Stimulated activated CD4-positive, alpha-beta T cell treated with anti-CD3 and anti-CD28 coated beads, Interleukin-12 subunit alpha, Interleukin-12 subunit beta, amount 100 ng/mL, for 4 hours (primary cell): ENCODE measurements around the gene TM9SF3.
"Not testable (repeated sequence)": the region's sequence is repeated elsewhere in the genome, so short reads cannot be mapped to it uniquely, and the experiment has no call there.

ENCODE experiments used
- DNase-seq: peaks from one replicate; pipeline ENCODE4 v3.0.0-alpha.2; 2020

TM9SF3 gene

DNA sequence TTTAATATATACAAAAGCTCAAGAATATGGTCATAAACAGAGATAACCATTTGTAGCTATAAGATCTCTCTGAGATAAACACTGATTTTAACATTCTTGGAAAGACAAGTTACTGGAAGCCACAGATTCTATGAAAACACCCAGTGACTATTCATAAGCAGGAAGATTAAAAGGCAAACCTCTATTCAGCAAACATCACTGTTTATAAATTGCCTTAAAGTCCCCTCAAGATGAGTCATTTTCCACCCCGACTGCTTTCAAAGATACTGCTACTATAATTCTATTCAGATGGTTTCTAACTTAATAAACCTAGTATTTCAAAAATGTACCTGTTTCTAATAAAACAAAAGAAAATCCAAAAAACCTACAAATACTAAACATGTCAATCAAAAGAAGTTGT lies 21.0 kb downstream of the TM9SF3 start:
- DNase-seq = no peak

DNA sequence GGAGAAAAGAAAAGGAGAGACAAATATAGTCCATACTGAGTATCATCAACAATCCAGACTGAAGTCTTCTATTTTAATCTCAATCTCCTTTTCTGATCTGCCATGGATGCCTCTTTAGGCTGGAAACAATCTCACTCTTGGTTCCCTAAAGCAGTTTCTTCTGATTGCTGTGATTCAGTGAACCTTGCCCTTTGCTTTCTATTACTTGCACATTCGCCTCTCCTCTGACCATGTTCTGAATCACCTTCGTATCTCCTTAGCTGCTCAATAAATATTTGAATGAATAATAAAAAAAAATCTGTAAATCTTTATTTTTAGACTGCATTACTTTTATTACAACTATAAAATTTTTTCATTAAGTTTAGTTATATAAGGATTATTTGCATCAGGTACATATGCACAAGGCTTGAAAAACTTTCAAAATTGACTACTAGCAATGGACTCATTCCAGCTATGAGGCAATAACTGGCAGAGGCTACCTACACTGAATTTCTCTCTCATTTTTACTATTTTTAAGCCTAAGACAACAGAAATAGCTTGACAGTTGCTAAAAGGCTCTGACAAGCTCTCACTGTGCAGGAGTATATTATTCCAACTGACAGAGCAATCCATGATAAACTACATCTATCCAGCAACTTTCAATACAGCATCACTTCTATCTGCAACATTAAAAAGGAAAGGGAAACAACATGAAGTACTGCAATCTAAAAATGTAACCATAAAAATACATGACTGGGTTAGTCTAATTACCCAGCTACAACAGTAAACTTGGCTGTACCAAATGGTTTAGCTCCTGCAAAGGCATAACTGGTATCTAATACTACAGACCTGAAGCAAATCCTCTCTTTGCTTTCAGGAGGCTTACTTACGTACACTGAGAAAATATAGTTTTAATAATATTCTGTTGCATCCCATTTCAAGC lies 25.6 kb downstream of the TM9SF3 start:
- DNase-seq = no peak

DNA sequence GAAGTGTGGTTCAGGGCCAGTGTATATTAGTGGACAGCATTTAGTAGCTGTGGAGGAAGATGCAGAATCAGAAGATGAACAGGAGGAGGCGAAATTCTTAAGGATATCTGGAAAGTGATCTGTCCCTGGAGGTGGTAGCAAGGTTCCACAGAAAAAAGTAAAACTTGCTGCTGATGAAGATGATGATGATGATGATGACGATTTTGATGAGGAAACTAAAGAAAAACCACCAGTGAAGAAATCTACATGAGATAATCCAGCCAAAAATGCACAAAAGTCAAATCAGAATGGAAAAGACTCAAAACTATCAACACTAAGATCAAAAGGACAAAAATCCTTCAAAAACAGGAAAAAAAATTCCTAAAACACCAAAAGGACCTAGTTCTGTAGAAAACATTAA lies 26.3 kb downstream of the TM9SF3 start:
- no peak for DNase-seq

DNA sequence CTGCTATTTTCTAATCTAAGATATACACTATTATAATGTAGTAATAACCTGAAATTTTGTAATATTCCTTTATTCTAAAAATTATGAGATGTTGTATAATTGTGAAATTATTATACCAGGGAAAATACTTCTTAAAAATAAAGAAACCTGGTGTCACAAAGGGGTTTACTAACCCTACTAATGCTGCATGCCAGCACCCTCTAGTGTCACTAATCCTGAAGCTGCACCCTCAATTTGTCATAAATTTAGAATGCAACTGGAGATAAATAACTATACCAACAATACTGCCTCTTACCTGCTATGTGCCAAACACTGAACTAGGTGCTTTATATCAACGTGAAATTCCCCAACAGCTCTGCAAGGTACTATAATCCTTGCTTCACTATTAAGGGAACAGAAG lies 30.8 kb downstream of the TM9SF3 start:
- no peak for DNase-seq

DNA sequence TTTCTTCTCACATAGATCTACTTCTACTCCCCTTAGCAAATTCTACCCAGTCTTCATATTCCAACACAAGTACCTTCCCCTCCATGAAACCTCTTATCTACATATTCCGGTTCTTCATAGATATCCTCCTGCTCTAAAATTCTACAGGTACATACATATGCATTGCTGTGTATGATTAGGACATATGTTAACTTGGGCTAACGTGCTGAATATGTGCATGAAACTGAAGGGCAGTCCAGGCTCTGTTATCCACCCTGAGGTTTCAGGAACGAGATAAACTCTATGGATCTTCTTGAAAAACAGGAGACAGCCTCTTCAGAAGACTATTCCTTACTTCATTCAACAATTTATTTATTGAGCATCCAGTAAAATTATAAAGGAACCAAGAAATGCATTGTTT lies 31.5 kb downstream of the TM9SF3 start:
- no peak for DNase-seq

DNA sequence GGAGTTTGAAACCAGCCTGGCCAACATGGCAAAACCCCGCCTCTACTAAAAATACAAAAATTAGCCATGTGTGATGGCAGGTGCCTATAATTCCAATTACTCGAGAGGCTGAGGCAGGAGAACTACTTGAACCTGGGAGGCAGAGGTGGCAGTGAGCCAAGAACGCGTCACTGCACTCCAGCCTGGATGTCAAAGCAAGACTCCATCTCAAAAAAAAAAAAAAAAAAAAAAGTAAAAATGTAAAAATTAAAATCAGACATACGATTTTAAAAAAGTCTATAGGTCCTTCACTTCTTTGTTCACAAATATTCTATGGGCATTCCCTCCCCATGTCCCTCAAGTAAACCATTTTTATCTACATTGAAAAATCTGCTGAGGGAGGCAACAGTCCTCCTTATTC lies 38.2 kb downstream of the TM9SF3 start:
- no peak for DNase-seq

DNA sequence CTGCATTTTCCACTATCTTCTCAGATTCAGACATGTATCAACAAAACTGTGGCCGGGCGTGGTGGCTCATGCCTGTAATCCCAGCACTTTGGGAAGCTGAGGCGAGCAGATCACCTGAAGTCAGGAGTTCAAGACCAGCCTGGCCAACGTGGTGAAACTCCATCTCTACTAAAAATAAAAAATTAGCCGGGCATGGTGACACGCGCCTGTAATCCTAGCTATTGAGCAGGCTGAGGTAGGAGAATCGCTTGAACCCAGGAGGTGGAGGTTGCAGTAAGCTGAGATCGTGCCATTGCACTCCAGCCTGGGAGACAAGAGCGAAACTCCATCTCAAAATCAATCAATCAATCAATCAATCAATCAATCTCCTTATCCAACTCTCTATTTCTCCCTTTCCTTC lies 41.3 kb downstream of the TM9SF3 start:
- not testable (repeated sequence) for DNase-seq

DNA sequence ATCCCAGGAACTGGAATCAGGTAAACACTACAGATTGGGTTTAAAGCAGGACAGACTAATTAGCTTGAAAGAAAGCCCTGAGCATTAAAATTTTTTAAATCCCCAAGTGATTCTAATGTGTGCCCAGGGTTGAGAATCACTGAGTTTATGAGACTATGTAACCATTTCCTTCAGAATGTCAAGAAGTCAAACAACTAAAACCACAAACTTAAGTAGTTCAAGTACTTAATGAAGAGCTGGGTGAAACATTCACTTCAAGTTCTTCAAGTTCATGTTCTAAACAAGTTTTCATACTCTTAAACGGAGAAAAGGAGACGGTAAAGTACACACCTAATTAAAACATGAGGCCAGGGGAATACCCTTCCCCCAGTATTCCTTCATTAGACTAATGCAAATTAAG lies 44.9 kb downstream of the TM9SF3 start:
- DNase-seq = no peak

DNA sequence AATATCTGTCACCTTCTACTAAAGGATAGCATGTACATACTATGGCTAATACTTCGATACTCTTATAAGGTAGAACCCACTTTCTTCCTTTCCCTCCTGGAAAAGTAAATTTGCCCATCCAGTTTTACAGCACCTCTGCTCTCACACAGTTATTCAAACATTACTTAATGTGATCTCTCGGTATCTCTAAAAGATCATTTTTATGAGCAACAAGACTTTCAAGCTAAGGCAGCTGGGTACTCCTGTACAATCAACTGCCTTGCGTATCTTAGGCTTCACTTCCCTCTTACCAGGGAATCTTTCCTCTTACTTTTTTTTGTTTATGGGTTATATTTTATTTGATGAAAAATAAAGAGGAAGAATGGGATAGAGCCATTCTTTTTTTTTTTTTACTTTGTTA lies 46.6 kb downstream of the TM9SF3 start:
- no peak for DNase-seq

DNA sequence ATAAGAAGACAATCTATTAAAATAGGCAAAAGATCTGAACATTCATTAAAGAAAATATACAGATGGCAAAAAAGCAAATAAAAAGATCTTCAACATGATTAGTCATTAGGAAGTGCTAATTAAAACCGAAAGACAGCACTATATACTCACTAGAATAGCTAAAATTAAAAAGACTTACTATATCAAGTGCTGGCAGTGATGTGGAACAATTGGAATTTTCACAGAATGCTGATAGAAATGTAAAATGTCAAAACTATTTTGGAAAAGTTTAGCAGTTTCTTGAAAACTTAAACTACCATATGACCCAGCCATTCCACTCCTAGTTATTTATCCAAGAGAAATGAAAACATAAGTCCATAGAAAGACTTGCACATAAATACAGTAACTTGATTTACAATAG lies 48.1 kb downstream of the TM9SF3 start:
- DNase-seq = no peak

DNA sequence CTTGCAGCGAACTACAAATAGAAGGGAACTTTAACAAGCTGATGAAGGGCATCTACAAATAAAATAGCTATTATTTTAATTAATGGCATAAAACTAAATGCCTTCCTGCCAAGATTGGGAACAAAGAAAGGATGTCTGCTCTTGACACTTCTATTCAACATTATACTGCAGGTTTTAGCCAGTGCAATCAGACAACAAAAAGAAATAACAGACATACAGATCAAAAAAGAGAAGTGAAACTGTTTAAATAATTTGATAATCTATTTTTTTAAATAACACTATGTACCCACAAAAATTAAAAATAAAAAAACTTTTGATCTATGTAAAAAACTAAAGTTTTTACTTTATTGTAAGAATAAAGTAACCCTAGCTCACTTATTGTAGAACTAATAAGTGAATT lies 50.7 kb downstream of the TM9SF3 start:
- no peak for DNase-seq

DNA sequence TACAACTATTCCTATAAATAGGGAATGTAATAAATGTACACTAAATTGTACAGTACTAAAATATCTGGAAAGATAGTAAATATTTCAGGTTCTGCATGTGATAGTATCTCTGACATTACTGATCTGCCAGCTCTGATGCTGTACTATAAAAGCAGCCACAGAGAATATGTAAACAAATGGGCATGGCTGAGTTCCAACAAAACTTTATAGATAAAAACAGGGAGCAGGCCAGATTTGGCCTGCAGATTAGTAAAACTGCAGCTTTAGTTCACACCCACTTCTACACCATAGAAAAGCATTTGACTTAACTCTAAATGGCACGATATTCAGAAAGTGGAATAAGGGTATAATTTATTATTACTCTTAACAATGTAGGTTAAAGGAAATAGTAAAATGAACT lies 54.3 kb downstream of the TM9SF3 start:
- DNase-seq = no peak

DNA sequence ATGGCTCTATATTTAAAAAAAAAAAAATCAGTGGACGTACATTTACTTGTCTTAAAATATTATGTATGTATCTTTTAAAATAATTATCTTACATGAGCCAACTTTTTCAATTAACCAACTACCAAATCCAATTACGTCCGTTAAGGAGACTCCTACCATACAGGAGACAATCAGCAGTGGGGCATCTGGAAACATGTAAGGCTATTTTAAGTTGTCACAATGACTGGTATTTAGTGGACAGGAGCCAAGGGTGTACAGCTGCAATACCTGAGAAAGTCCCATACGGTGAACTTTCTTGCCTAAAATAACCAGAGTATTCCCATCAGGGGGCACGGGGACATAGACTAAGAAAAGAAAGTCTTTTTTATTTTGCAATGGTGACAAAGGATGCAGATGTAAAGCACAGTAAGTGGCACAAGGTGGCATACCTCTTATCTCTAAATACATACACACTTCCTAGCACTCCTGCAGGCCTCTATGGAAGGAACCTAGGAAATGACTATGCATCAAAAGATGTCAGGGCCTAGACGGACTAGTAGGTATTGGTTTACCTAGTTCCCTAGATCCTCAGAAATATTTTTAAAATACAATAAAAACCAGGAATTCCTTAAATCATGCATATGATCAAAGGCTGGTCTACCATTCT lies 57.1 kb downstream of the TM9SF3 start:
- DNase-seq = no peak

DNA sequence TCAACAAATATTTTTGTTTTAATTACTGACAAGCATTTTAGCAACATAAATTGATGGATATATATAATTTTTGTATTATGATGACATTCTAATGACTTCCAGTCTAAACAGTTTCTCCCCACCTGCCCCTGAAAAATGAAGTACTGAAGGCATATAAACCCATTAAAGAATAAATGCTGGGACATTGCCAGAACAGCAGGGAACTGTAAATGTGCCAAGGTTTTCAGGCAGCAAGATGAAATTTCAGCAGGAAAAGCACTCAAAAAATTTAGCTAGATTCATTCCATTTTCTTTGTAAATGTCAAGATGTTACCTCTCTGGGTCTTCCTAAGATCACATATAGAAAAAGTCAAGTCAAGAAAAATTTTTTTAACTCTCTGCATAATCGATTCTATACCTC lies 62.1 kb downstream of the TM9SF3 start:
- DNase-seq = no peak

DNA sequence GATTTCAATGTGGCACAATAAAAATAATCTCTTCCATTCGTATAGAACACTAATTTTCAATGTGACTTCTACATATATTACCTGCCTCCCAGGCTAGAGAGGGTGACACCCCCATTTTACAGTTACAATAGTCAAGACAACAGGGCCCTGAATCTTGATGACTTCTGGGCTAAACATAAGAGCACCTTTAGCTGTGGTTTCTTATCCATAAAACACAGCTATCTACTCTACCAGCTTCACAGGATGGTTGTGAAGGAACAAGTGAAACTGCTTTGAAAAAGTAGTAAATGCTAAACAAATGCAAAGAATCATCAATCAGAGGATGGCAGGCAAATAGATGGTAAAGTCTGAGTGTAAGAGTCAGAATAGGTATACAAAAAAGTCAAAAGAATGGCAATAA lies 69.5 kb downstream of the TM9SF3 start:
- no peak for DNase-seq

DNA sequence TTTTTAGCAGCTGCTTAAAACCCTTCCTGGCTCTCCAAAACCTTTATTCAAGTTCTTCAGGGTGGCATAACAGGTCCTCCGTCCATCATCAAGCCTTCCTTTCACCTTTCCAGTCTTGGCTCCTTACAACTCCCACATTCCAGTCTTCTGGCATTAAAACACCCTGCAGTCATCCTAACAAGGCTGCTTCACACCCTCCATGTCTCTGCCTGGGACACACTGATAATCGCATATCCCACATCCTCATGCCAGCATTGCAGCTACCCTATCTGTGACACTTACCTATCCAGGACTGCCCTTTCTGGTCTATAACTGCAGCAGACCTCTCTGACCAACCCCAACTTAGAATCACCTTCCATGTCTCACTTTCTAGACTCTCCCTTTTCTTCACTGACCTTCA lies 70.5 kb downstream of the TM9SF3 start:
- no peak for DNase-seq

DNA sequence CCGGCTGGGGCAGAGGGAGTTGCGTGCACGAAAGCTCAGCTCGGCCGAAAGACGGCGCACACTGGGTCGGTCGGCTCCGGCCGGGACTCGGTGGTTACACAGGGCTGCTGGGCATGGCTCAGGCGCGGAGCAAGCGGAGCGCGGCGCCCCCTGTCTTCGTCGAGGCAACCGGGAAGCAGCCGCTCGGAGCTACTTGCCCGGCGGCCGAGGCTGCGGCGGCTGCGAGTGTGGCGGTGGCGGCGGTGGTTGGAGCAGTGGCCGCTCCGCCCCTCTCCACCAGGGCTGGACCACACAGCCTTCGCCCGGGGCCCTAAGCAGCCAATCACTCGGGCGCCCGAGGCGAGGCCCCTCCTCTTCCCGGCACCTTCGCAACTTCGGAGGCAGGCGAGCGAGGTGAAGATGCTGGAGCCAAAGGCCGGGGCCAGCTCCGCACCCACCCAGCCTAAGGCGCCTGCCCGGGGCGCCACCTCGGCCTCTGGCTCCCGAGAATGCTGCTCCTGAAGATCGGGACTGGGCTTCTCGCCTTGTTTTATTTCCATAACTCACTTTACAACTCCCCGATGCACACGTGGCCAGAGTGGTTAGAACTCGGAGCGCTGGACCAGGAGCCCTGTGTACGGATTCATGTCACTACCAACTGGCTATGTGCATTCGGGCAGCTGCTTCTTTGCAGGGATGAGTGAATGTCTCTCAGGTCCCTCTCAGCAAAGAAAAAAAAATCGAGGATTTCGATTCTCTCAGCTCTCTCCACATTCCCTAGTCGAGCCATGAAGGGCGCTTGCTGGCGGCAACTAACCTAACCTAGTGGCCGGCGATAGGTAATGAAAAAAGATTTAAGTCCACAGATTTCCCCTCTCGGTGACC lies 72.9 kb downstream of the TM9SF3 start, which contains the start of gene TLL2:
TLL2 (minus strand) TSS at position 229 of the 864 bp plus-strand sequence. CDS start 241 bp downstream, outside the sequence.
- DNase-seq = peak; percentile 45

DNA sequence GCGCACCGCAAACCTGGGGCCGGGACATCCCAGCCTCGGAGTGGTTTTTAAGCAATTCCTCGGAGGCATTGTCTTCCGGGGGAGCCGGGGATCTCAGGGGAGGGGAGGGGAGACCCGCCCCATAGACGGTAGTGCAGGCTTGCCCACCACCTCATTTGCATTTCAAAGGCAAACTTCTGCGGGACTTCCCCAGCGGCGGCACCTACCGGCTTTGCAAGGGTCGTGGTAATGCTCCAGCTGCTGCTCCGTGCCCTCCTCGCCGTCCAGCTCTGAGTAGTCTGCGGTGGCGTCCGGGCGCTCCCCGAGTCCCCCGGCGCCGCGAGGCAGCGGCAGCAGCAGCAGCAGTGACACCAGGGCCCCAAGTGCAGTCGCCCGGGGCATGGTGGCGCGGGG lies 73.5 kb downstream of the TM9SF3 start:
- DNase-seq = peak; percentile 18

DNA sequence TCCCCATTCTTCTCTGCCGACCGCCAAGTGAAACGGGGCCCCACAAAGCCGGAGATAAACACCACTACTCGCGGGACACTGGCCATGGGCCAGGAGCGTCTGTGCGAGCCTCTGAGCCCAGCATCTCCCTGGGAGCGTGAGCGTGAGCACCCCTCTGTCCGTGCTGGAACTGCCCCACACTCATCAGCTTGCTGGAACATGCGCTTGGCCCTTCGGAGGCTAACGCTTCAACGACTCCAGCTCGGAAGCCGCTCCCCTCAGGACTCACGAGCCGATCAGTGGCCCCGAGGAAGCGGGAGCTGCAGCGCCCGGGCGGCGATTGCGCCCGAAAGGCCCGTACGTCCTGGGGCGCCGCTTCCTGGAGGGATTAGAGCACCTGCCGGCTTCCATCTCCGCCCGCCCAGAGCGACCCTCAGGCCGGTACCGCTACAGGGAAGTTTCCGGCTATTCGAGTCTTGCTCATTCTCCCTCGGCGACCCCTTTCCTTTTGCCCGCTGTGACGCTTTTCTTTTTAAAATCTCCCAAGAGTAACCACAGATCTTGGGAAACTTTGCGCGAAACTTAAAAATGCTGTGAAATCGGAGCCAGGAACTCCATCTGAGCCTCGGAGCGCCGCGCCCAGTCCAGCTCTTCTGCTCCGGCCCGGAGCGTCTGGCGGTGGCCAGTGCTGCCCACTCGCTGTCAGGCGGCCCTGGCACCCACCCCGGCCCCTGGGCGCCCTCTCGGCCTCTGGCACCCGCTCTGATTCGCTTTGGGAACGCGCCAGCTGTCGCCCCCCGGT lies 74.1 kb downstream of the TM9SF3 start:
- DNase-seq = no peak

DNA sequence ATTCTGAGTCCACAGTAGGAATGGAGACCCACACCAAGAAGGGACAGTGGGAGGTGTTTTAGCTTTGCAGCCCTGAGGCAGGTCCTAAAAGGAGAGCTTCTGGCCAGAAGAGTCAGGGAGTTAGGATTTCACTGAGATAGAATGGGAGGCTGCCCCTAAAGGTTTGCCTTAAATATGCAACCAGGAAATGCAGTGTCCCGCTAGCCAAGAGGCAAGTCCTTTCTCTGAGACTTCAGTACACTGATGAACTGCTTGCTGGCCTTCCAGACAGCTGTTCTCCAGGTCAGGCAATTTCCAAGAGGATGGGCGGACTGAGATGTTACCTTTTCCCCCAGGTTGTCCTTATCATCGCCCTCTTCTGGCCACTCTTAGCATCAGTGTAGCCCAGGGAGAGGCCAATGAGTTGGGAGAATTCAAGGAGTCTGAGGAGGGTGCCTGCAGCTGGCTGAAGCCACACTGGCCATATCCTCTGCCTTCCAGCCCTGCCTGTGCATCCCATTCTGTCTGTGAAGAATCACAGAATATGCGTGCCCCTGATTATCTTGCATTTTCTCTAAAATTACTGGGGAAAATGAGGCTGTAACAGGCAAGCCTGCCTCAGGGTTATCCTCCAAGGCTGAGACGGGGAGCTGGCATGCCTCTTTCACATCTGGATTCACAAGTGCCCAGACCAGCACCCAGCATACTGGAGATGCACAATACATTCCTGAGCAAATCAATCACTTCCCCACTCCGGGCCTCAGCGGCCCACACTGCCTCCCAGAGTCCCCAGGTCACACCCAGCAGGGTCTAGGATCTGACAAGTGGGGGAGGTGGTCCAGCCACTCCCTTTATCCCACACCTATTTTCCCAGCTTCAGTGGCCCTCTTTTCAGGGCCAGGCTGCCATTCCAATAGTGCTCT lies 75.5 kb downstream of the TM9SF3 start:
- no peak for DNase-seq

DNA sequence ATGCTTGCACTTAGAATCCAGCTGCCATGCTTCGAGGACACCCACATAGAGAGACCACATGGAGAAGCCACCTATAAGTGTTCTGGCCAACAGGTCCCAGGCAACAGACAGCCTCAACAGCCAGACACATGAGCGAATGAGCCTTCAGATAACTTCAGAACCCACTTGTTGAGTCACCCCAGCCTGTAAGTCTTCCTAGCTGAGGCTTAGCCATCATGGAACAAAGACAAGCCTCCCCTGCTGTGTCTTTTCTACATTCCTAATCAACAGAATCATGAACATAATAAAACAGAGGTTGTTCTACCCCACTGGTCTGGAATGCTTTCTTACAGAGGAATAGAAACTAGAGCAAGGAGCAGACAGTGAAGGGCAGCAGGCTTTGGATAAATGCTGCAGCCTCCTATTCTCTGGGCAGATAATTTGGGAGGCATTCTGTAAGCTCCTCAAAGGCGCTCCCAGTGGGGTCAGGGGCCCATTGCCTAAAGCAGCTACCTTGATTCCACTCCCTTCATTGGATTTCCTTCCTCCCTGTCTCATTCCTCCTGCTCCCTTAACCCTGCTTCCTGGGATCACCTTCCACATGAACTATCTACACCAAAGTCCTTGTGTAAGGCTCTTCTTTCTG lies 77.7 kb downstream of the TM9SF3 start:
- DNase-seq = no peak
